GM10266 (cell line): ENCODE results near the gene CERS4.
"Not testable (repeated sequence)": the region's sequence is repeated elsewhere in the genome, so short reads cannot be mapped to it uniquely, and the experiment has no call there.

Experiments used
- DNase-seq: peaks from one replicate; pipeline ENCODE4 v3.0.0; 2012; ENCODE audit errors: extremely low spot score
- TF ChIP-seq, protein P1 (sequence below): IDR thresholded peaks from 2 replicates; pipeline ENCODE4 v1.5.1; 2012; ENCODE audit warnings: mild to moderate bottlenecking, low read depth; ENCODE audit not compliant: control insufficient read depth, insufficient read depth; ENCODE audit errors: missing control alignments

The CERS4 gene

DNA sequence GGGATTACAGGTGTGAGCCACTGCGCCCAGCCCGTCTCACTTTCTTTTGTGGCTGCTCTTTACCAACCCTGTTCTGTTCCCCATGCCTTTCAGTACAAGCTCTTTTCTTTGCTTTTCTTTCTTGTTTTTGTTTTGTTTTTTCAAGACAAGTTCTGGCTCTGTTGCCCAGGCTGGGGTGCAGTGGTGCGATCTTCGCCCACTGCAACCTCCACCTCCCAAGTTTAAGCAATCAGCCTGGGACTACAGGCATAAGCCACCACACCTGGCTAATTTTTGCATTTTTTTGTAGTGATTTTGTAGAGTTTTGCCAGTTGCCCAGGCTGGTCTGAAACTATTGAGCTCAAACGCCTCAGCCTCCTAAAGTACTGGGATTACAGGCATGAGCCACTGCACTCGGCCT is 3.7 kb downstream of the CERS4 start:
- no peak for DNase-seq
- TF ChIP-seq, protein P1, sequence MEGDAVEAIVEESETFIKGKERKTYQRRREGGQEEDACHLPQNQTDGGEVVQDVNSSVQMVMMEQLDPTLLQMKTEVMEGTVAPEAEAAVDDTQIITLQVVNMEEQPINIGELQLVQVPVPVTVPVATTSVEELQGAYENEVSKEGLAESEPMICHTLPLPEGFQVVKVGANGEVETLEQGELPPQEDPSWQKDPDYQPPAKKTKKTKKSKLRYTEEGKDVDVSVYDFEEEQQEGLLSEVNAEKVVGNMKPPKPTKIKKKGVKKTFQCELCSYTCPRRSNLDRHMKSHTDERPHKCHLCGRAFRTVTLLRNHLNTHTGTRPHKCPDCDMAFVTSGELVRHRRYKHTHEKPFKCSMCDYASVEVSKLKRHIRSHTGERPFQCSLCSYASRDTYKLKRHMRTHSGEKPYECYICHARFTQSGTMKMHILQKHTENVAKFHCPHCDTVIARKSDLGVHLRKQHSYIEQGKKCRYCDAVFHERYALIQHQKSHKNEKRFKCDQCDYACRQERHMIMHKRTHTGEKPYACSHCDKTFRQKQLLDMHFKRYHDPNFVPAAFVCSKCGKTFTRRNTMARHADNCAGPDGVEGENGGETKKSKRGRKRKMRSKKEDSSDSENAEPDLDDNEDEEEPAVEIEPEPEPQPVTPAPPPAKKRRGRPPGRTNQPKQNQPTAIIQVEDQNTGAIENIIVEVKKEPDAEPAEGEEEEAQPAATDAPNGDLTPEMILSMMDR = no peak

DNA sequence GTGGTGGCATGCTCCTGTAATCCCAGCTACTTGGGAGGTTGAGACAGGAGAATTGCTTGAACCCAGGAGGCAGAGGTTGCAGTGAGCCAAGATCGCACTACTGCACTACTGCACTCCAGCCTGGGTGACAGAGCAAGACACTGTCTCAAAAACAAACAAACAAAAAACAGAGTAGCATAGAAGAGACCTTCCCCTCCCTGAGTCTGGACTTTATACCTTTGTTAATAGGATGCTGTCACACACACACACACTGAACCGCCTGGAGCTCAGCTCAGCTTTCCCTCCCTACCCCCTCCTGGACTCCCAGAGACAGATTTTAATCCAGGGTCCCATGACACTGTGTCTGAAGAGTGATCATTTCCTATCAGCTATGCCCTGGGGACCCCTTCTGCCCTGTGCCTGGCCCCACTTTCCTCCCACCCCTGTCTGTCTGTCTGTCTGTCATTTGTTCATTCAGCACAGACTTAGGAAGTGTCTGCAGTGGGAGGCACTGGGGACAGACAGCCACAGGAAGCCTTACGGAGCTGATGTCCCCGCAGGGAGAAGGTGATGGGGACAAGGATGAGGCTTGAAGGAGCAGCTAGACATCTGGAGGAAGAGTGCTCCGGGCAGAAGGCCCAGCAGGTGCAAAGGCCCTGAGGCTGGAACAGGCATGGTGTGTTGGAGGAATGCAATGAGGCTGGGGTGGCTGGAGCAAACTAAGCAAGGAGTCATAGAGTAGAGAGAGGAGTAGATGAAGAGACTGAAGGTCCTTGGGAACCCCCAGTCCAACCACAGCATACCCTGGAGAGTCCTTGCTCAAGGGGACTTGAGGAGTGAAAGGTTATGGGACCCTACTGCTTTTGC is 4.9 kb downstream of the CERS4 start:
- DNase-seq = no peak
- TF ChIP-seq, protein P1 = no peak

DNA sequence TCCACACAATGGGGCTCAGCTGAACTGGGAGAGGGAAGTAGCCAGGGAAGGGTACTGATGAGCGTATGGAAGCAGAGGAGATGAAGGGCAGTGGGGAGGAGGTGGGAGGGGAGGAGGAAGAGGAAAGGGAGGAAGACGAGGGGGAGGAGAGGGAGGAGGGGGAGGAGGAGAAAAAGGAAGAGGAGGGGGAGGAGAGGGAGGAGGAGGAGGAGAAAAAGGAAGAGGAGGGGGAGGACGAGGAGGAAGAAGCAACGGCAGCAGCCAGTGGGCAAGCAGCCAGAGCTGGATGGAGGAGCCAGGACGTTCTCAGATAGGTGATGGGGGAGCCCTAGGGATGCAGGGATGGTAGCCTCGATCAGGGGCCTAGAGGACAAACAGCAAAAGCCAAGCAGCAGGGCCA is 5.6 kb downstream of the CERS4 start:
- TF ChIP-seq, protein P1 = no peak
- DNase-seq = no peak

DNA sequence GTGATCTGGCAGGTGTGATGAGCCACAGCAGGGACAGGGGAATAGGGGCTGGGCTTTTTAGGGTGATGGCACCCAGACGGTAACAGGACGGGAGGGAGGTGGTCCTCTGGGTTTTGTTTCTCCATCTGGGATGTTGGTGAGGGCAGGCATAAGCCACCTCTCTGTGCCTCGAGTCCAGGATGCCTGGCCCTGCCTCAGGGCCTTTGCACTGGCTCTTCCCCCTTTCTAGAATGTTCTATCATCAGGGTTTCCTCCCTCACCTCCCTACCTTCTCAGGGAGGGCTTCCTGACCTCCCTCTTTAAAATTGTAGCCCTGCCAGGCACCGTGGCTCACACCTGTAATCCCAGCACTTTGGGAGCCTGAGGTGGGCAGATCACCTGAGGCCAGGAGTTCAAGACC is 6.6 kb downstream of the CERS4 start:
- TF ChIP-seq, protein P1 = no peak
- no peak for DNase-seq

DNA sequence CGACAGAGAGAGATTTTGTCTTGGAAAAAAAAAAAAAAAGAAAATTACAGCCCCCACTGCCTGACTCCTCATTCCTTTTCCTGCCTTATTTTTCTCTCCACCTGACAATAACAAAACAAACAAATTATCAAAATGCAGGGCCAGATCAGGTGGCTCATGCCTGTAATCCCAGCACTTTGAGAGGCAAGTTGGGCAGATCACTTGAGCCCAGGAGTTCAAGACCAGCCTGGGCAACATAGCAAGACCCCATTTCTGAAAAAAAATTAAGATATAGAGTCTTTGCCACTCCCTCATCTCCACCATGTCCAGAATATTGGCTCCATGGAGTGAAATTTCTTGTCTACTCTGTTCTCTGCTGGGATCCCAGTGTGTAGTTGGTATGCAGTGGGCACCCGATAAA is 7.2 kb downstream of the CERS4 start:
- no peak for DNase-seq
- TF ChIP-seq, protein P1 = no peak

DNA sequence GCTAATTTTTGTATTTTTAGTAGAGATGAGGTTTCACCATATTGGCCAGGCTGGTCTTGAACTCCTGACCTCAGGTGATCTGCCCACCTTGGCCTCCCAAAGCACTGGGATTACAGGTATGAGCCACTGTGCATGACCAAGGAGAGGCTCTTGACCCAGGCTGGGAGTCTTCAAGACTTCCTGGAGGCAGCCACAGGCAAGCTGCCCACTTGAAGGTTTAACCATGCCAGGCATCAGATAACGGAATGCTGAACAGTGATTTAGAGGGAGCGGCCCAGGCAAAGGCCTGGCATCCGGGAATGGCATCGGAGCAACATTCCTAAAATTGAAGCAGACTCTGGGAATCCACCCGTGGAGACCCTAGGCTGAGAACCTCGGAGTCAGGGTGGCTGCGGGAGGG is 9.0 kb downstream of the CERS4 start:
- DNase-seq = not testable (repeated sequence)

DNA sequence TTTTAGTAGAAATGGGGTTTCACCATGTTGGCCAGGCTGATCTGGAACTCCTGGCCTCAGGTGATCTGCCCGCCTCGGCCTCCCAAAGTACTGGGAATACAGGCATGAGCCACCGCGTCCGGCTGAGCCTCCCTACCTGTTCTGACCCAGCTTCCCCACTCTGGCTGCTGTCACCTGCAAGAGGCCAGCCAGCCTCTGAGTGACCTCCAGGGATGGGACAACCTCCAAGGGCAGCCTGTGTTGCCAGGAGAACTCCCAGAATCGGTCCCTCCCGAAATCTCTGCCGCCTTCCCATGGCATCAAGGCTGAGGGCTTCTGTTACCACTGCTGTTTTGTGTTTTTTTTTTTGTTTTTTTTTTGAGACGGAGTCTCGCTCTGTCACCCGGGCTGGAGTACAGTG is 11.3 kb downstream of the CERS4 start:
- TF ChIP-seq, protein P1 = no peak
- DNase-seq = no peak
